DOHH2 (cell line): ENCODE results near the gene FAM76A.

ENCODE experiments used
- H3F3A ChIP-seq: fragments of 200-600 bp; sonication (generic), shearing (Covaris generic); 2 replicates; pipeline ENCODE4 v1.6.0; 2016; ENCODE audit warnings: antibody characterized with exemption, mild to moderate bottlenecking; ENCODE audit not compliant: control insufficient read depth, insufficient read depth
- H3K27ac ChIP-seq: fragments of 200-600 bp; sonication (generic); 2 replicates; pipeline ENCODE4 v1.5.1; 2014; ENCODE audit warnings: low read depth, mild to moderate bottlenecking, low read length, moderate library complexity
- H3K27me3 ChIP-seq: fragments of 200-600 bp; sonication (generic); 2 replicates; pipeline ENCODE4 v1.6.1; 2014; ENCODE audit warnings: mild to moderate bottlenecking, low read length, mixed read lengths; ENCODE audit not compliant: control insufficient read depth
- H3K36me3 ChIP-seq: fragments of 200-600 bp; sonication (generic); 2 replicates; pipeline ENCODE4 v1.6.1; 2014; ENCODE audit warnings: mild to moderate bottlenecking, low read length, moderate library complexity, mixed read lengths; ENCODE audit not compliant: control insufficient read depth
- H3K4me1 ChIP-seq: fragments of 200-600 bp; sonication (generic); 2 replicates; pipeline ENCODE4 v1.6.1; 2014; ENCODE audit warnings: mild to moderate bottlenecking, low read length, mixed read lengths; ENCODE audit not compliant: control insufficient read depth
- H3K4me2 ChIP-seq: fragments of 200-600 bp; sonication (generic); 2 replicates; pipeline ENCODE4 v1.6.0; 2014; ENCODE audit warnings: mild to moderate bottlenecking, low read length, moderate library complexity
- H3K4me3 ChIP-seq: fragments of 200-600 bp; sonication (generic); 2 replicates; pipeline ENCODE4 v1.5.1; 2014; ENCODE audit warnings: mild to moderate bottlenecking, low read length, mixed read lengths
- H3K79me2 ChIP-seq: fragments of 200-600 bp; sonication (generic); 2 replicates; pipeline ENCODE4 v1.6.1; 2014; ENCODE audit warnings: mild to moderate bottlenecking, low read length, mixed read lengths; ENCODE audit not compliant: control insufficient read depth
- H3K9me2 ChIP-seq: fragments of 200-600 bp; sonication (generic); replicated peaks from 2 replicates; pipeline ENCODE4 v1.6.1; 2014; ENCODE audit warnings: mild to moderate bottlenecking, low read length, mixed read lengths; ENCODE audit not compliant: control insufficient read depth
- H3K9me3 ChIP-seq: fragments of 200-600 bp; sonication (generic); 2 replicates; pipeline ENCODE4 v1.6.1; 2014; ENCODE audit warnings: antibody characterized with exemption, low read length, mixed read lengths; ENCODE audit not compliant: control insufficient read depth, insufficient read depth
- H4K20me1 ChIP-seq: fragments of 200-600 bp; sonication (generic); 2 replicates; pipeline ENCODE4 v1.6.0; 2014; ENCODE audit warnings: low read depth, mild to moderate bottlenecking, antibody characterized with exemption, low read length, moderate library complexity; ENCODE audit not compliant: control insufficient read depth, insufficient read depth
- CTCF ChIP-seq: fragments of 200-600 bp; sonication (generic); IDR thresholded peaks from one replicate; pipeline ENCODE4 v1.5.1; 2014; ENCODE audit warnings: antibody characterized with exemption, mild to moderate bottlenecking, low read depth, low read length; ENCODE audit not compliant: poor library complexity, severe bottlenecking
- EZH2phosphoT487 ChIP-seq: fragments of 200-600 bp; sonication (generic); IDR thresholded peaks from 2 replicates; pipeline ENCODE4 v1.6.1; 2017; ENCODE audit warnings: borderline replicate concordance, mild to moderate bottlenecking, antibody characterized with exemption, low read length, moderate library complexity, mixed read lengths

The FAM76A gene

GRCh38 chr1:27682351-27682944 lies 43.3 kb upstream of the FAM76A start:
- TF ChIP-seq EZH2phosphoT487: no peak
- no peak for TF ChIP-seq CTCF
- Histone ChIP-seq H3K27me3 (0 out of 2 replicates have a peak, but pooled peaks cover under 1% of the 10 kb centered on the region), H3K79me2 (no peaks in the 10 kb centered on the region), H4K20me1 (no peaks in the 10 kb centered on the region), H3K27ac (no peak overlapping the region), H3K36me3 (no peaks in the 10 kb centered on the region), H3K9me2 (no peaks in the 10 kb centered on the region), H3K4me1 (no peaks in the 10 kb centered on the region), H3K4me3 (no peak overlapping the region), H3F3A (no peaks in the 10 kb centered on the region), H3K4me2 (no peak overlapping the region), H3K9me3 (peaks cover 21% of the 10 kb centered on the region)

GRCh38 chr1:27684176-27684575 lies 41.6 kb upstream of the FAM76A start:
- Histone ChIP-seq H3K9me2 (no peaks in the 10 kb centered on the region), H3K9me3 (peaks cover 21% of the 10 kb centered on the region), H3K4me2 (no peak overlapping the region), H3K4me1 (no peaks in the 10 kb centered on the region), H3K4me3 (no peak overlapping the region), H3K36me3 (no peaks in the 10 kb centered on the region), H3K27ac (no peak overlapping the region), H3F3A (no peaks in the 10 kb centered on the region), H3K79me2 (no peaks in the 10 kb centered on the region), H4K20me1 (no peaks in the 10 kb centered on the region), H3K27me3 (peaks cover 11% of the 10 kb centered on the region)
- no peak for TF ChIP-seq CTCF

DNA sequence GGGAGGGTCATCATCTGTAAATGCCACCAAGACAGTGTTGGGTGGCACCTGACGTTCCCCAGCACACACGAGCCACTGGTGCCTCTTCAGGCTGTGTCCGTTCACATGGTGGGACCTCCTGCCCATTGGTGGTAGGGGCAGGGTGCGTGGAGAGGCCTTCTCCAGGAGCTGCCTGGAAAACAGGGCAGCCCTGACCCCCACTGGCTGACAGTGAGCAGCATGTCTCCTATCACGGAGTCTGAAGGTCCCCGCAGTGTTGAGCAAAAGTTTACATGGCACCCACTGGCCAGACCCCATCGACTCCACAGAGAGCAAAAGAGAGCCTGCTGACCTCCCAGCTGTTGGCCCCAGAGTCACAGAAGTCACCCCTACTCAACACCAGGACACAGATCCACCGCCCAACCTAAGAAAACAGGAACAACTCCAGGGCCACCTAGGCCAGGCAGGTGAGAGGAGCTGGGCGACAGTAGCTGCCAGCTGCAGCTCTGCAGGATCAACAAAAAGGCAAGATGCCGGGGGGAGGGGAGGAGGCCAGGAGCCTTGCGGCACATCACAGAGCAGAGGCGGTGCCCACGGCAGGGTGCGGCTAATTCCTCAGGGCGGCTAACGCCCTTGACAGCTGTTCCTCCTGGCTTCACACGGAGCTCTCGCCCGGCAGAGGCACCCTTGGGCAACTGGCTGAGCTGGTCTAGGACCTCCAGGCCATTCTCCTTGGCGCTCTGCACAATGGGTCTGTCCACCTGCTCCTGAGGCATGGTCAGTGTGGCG lies 39.4 kb upstream of the FAM76A start:
- Histone ChIP-seq H3F3A (no peaks in the 10 kb centered on the region), H3K4me1 (no peaks in the 10 kb centered on the region), H3K27ac (no peak overlapping the region), H3K9me3 (peaks cover 10% of the 10 kb centered on the region; the same call in 1 of the 2 replicates), H3K4me2 (no peak overlapping the region), H3K79me2 (no peaks in the 10 kb centered on the region), H4K20me1 (no peaks in the 10 kb centered on the region), H3K9me2 (no peaks in the 10 kb centered on the region), H3K36me3 (no peaks in the 10 kb centered on the region), H3K4me3 (no peak overlapping the region), H3K27me3 (peaks cover 19% of the 10 kb centered on the region)
- TF ChIP-seq EZH2phosphoT487 (no peak), CTCF (no peak)
